ENCODE data around the gene ALAD.
"Not testable (repeated sequence)": the region's sequence is repeated elsewhere in the genome, so short reads cannot be mapped to it uniquely, and the experiment has no call there.

The ALAD gene

GRCh38 chr9:113410207-113410864, 9.3 kb upstream of the ALAD start, which contains the start of the genes C9orf43 and POLE3:
C9orf43 (plus strand) TSS chr9:113410747; CDS start chr9:113413494, 2,747 bp downstream.
POLE3 (minus strand) TSS chr9:113410675; CDS start chr9:113410293, 382 bp downstream.
- TF ChIP-seq, protein P1, sequence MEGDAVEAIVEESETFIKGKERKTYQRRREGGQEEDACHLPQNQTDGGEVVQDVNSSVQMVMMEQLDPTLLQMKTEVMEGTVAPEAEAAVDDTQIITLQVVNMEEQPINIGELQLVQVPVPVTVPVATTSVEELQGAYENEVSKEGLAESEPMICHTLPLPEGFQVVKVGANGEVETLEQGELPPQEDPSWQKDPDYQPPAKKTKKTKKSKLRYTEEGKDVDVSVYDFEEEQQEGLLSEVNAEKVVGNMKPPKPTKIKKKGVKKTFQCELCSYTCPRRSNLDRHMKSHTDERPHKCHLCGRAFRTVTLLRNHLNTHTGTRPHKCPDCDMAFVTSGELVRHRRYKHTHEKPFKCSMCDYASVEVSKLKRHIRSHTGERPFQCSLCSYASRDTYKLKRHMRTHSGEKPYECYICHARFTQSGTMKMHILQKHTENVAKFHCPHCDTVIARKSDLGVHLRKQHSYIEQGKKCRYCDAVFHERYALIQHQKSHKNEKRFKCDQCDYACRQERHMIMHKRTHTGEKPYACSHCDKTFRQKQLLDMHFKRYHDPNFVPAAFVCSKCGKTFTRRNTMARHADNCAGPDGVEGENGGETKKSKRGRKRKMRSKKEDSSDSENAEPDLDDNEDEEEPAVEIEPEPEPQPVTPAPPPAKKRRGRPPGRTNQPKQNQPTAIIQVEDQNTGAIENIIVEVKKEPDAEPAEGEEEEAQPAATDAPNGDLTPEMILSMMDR (IDR thresholded peaks at IDR 0.05; ENCODE audit: insufficient read depth, missing control alignments) = no peak
- FAIRE-seq = no peak
- DNase-seq (ENCODE audit: insufficient read length, low spot score) = peak; percentile 63

DNA sequence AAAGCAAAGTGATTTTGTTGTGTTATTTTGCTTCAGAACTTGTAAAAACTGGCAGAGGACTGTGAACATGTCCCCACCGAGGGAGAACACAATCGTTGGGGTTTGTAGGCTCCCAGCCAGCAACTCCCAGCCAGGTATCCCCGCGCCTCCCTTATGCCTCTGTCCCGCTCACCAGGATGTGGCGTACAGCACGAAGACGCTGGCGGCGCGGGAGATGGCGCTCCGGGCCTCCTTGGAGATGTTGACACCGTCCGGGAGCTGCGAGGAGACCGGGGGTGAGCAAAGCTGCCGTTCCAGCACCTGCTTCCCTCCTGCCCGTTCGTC, 8.8 kb upstream of the ALAD start:
- no peak for DNase-seq (ENCODE audit: insufficient read length, low spot score)

DNA sequence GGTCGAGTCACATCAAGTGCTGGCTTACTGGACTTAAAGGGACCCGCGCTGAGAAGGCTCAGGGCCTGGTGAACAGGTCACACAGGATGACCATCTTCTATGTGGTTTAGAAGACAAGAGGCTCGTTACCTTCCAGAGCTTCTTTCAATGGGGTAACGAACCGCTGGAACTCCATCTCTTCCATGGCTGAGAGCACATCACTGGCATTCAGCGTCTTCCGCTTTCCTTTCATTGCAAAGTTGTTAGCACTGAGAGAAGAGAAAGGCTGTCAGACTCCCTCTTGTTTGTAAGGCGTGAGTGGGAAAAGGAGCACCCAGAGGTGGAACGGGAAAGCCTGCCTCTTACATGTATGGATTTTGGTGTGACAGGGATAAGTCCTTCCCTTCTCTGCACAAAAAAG, 8.4 kb upstream of the ALAD start:
- no peak for DNase-seq (ENCODE audit: insufficient read length, low spot score)
- no peak for FAIRE-seq
- TF ChIP-seq, protein P1 (IDR thresholded peaks at IDR 0.05; ENCODE audit: insufficient read depth, missing control alignments) = no peak

More for the DNA sequence above, 8.8 kb upstream of the ALAD start:
- FAIRE-seq = no peak
- TF ChIP-seq, protein P1 (IDR thresholded peaks at IDR 0.05; ENCODE audit: insufficient read depth, missing control alignments) = no peak

- not testable (repeated sequence) for FAIRE-seq; DNase-seq (ENCODE audit: insufficient read length, low spot score)
- TF ChIP-seq, protein P1 (IDR thresholded peaks at IDR 0.05; ENCODE audit: insufficient read depth, missing control alignments) = peak; percentile 87
Observed at GRCh38 chr9:113406873-113407511, 5.9 kb upstream of the ALAD start.

GRCh38 chr9:113406353-113406752, 5.3 kb upstream of the ALAD start:
- FAIRE-seq; DNase-seq (ENCODE audit: insufficient read length, low spot score): not testable (repeated sequence)

DNA sequence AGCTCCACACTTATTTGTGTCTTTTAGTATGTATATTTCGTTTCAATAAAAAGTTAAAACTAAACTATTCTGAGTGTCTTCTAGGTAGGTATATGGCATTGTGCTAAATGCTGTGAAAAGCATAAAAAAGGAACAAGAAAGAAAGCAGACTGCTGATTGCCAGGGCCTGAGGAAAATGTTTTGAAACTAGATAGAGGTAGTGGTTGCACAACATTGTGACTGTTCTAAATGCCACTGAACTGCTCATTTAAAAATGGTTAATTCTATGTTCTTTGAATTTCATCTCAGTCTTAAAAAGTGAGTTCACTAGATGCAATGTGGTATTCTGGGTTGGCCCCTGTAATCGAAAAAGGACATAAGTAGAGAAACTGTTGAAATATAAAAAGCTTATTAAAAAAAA, 2.6 kb upstream of the ALAD start:
- DNase-seq (ENCODE audit: insufficient read length, low spot score) = no peak
- no peak for FAIRE-seq
- TF ChIP-seq, protein P1 (IDR thresholded peaks at IDR 0.05; ENCODE audit: insufficient read depth, missing control alignments) = no peak

DNA sequence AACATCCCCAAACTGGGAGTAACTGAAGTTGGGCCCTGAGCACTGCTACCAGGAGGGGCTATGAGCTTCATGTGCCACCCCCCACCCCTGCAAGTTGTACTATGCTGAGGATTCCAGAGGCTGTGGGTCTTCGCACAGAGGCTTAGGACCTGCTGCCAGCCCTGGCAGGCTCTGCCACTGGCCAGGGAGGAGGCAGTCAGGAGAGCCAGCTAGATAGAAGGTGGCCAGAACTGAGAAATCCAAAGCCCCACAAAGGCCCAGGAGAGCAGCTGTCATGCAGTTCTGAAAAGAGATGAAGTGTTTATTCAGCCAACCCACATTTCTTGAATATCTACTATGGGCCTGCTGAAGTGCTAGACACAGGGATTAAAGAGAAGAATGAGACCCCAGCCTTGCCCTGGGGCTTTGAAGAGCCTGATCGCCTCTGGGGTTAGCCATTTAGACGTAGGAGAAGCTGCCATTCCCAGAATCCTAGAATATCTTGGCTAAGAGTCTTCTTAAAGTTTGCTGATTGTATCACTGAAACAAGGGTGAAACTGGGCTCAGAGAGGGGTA, 1.4 kb downstream of the ALAD start:
- DNase-seq (ENCODE audit: insufficient read length, low spot score) = no peak
- TF ChIP-seq, protein P1 (IDR thresholded peaks at IDR 0.05; ENCODE audit: insufficient read depth, missing control alignments) = no peak
- FAIRE-seq = no peak

All from D721Med (cell line).